T-cell (primary cell): Measurements from ENCODE around the gene SLC26A1. TPM values are rescaled to one million over a fixed set of nuclear protein-coding genes. Genes with fewer than 3 reads are reported as not detected.
"Not testable (repeated sequence)": the region's sequence is repeated elsewhere in the genome, so short reads cannot be mapped to it uniquely, and the experiment has no call there.

ENCODE experiments used
- ATAC-seq, 4 experiments: fragments of 200-7000 bp in 3 of 4; fragments of 150-1000 bp in 1 of 4; cut with Tn5 transposase; replicated peaks in 1 of 4; 1 replicate in 3 of 4; 2 replicates in 1 of 4; pipeline ENCODE4 v1.10.0; 2021; ENCODE audit warnings: moderate library complexity in 3 of 4, mild to moderate bottlenecking in 2 of 4, moderate number of reproducible peaks in 1 of 4
- CTCF ChIA-PET, 2 donors: fragments of 300-600 bp; sonication (Branson Sonifier 250); formaldehyde crosslinking; loops; one replicate each; lab custom pipeline; 2022; ENCODE audit warnings: antibody characterized with exemption in 2 of 2; lab: Charles Lee
- POLR2A ChIA-PET, 2 donors: fragments of 300-600 bp; sonication (Branson Sonifier 250); formaldehyde crosslinking; loops; one replicate each; lab custom pipeline; 2022; ENCODE audit warnings: antibody characterized with exemption in 2 of 2; lab: Charles Lee
- DNase-seq, 35 experiments: peaks; one replicate each; pipeline versions ENCODE4 v3.0.0 to v3.0.0-alpha.2; 2013 to 2023
- H3K27ac ChIP-seq: one replicate; pipeline ENCODE4 v1.5.1; 2013; ENCODE audit warnings: low read length
- H3K27me3 ChIP-seq, 2 experiments: replicated peaks in 1 of 2; 1 replicate in 1 of 2; 2 replicates in 1 of 2; pipeline versions ENCODE4 v1.6.1 to v1.7.0; 2013; ENCODE audit warnings: low read length in 1 of 2, mixed read lengths in 1 of 2; ENCODE audit not compliant: control insufficient read depth in 2 of 2, insufficient read depth in 2 of 2; ENCODE audit errors: extremely low read depth in 1 of 2
- H3K36me3 ChIP-seq, 2 donors: 1 replicate in 1 of 2; 2 replicates in 1 of 2; pipeline versions ENCODE4 v1.6.1 to v1.7.0; 2013; ENCODE audit warnings: low read length in 1 of 2; ENCODE audit not compliant: control insufficient read depth in 2 of 2, insufficient read depth in 1 of 2; ENCODE audit errors: extremely low read depth in 1 of 2
- H3K4me1 ChIP-seq, 2 experiments: 1 replicate in 1 of 2; 2 replicates in 1 of 2; pipeline versions ENCODE4 v1.6.1 to v1.7.0; 2013; ENCODE audit warnings: low read length in 2 of 2, mixed read lengths in 1 of 2; ENCODE audit not compliant: insufficient read depth in 2 of 2, control insufficient read depth in 1 of 2; ENCODE audit errors: extremely low read depth in 1 of 2
- H3K4me3 ChIP-seq, 2 donors: 1 replicate in 1 of 2; 2 replicates in 1 of 2; pipeline versions ENCODE4 v1.5.1 to v1.7.0; 2013; ENCODE audit warnings: mild to moderate bottlenecking in 2 of 2, low read length in 1 of 2, moderate library complexity in 1 of 2; ENCODE audit not compliant: control insufficient read depth in 1 of 2; ENCODE audit errors: extremely low read depth in 1 of 2
- H3K9me3 ChIP-seq: 2 replicates; pipeline ENCODE4 v1.7.0; 2013
- H3K27ac Mint-ChIP-seq, 2 donors: one replicate each; pipeline ENCODE4 v1.8.0; 2020 to 2021; ENCODE audit warnings: mild to moderate bottlenecking in 2 of 2, mixed read lengths in 2 of 2
- H3K27me3 Mint-ChIP-seq, 2 donors: one replicate each; pipeline ENCODE4 v1.8.0; 2021 to 2022; ENCODE audit warnings: mixed read lengths in 2 of 2
- H3K36me3 Mint-ChIP-seq: one replicate; pipeline ENCODE4 v1.8.0; 2021; ENCODE audit warnings: mixed read lengths
- H3K4me1 Mint-ChIP-seq, 3 donors: one replicate each; pipeline ENCODE4 v1.8.0; 2020 to 2022; ENCODE audit warnings: mixed read lengths in 3 of 3, mild to moderate bottlenecking in 1 of 3
- H3K4me3 Mint-ChIP-seq, 3 donors: one replicate each; pipeline ENCODE4 v1.8.0; 2020 to 2022; ENCODE audit warnings: mild to moderate bottlenecking in 3 of 3, mixed read lengths in 3 of 3, moderate library complexity in 3 of 3
- H3K9me3 Mint-ChIP-seq, 3 donors: one replicate each; pipeline ENCODE4 v1.8.0; 2020 to 2022; ENCODE audit warnings: mixed read lengths in 3 of 3
- WGBS: methylation state at CpG from one replicate; pipeline ENCODE4 v1.1.5; 2013; ENCODE audit warnings: missing lambda C conversion rate; ENCODE audit not compliant: insufficient coverage; 5-methylcytosine and 5-hydroxymethylcytosine counted together
- total RNA-seq, 35 experiments: library from RNA in 6 of 35; stranded (reverse) in 6 of 35; fragments of 120-200 nt in 1 of 35; gene quantifications; one replicate each; pipeline versions ENCODE4 v1.2.1 to v1.2.4 and lab custom pipeline; 2013 to 2026

SLC26A1 gene
- total RNA-seq, 5 donors from 2014 or later (not counting 1 experiment from before 2014, with no cell fraction given) = 0.16 to 1.5 (median 0.39) TPM; not detected in 1

DNA sequence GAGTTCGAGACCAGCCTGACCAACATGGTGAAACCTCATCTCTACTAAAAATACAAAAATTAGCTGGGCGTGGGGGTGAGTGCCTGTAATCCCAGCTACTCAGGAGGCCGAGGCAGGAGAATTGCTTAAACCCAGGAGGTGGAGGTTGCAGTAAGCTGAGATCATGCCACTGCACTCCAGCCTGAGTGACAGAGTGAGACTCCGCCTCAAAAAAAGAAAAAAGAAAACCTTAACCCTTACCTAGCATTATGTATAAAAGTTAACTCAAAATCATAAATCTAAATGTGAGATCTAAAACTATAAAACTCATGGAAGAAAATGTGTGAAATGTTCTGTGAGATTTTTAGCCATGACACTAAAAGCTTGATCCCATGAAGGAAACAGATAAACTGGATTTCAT lies 53.7 kb downstream of the SLC26A1 start:
- peaks cover 4 to 22% (median 8%) of the 10 kb centered on the region in 3 donors for H3K4me1 Mint-ChIP-seq
- H3K36me3 ChIP-seq, POLR2A ChIA-PET, H3K4me1 ChIP-seq, H3K4me3 Mint-ChIP-seq, H3K36me3 Mint-ChIP-seq, H3K9me3 Mint-ChIP-seq, H3K9me3 ChIP-seq, H3K27ac ChIP-seq, H3K4me3 ChIP-seq, H3K27me3 ChIP-seq, DNase-seq, ATAC-seq, H3K27me3 Mint-ChIP-seq, H3K27ac Mint-ChIP-seq, CTCF ChIA-PET: not testable (repeated sequence)
- WGBS = no CpG with 5 or more reads among the region's 4 CpGs

Other genes with a start within 250 kb of the SLC26A1 start
- gene CPLX1, start 167.3 kb downstream of the SLC26A1 start, total RNA-seq = 1 to 10 TPM in 3 of 5 donors, under 1 TPM in 2; 0.73 to 2.6 (median 1.2) TPM
- 100 to 1,000 TPM; 182 to 225 (median 218) TPM for gene GAK, start 61.1 kb downstream of the SLC26A1 start, total RNA-seq
- gene TMEM175, start 60.9 kb downstream of the SLC26A1 start, total RNA-seq = 10 to 100 TPM; 44.3 to 60.9 (median 53.0) TPM
- 10 to 100 TPM; 22.6 to 46.4 (median 36.9) TPM for gene DGKQ, start 19.8 kb downstream of the SLC26A1 start, total RNA-seq
- gene IDUA, start 6.4 kb downstream of the SLC26A1 start, total RNA-seq = 10 to 100 TPM; 60.4 to 96.5 (median 78.7) TPM
- gene FGFRL1, start 18.2 kb upstream of the SLC26A1 start, total RNA-seq = 10 to 100 TPM; 14.9 to 25.2 (median 23.7) TPM
- 1 to 10 TPM; 3.0 to 5.3 (median 3.9) TPM for gene RNF212, start 120.2 kb upstream of the SLC26A1 start, total RNA-seq
- 10 to 100 TPM; 13.6 to 39.8 (median 18.9) TPM for gene SPON2, start 179.2 kb upstream of the SLC26A1 start, total RNA-seq